ENCODE results near the gene SFSWAP. TPM values are rescaled to one million over a fixed set of nuclear protein-coding genes. Genes with fewer than 3 reads are reported as not detected.
"Not testable (repeated sequence)": the region's sequence is repeated elsewhere in the genome, so short reads cannot be mapped to it uniquely, and the experiment has no call there.

Gene SFSWAP
- total and polyA plus RNA-seq, 4 donors: 6.1 to 21.6 (median 10.1) TPM

GRCh38 chr12:131681257-131681620, 29.7 kb upstream of the SFSWAP start:
- no peak for DNase-seq (ENCODE audit: low spot score)
- Histone ChIP-seq H3K36me3 (ENCODE audit: control insufficient read depth in 4 of 4, insufficient read depth in 3 of 4, low read depth in 1 of 4, low read length in 3 of 4) (no peaks in the 10 kb centered on the region), H3K4me3 (ENCODE audit: low read depth in 1 of 3, low read length in 3 of 3) (no peak overlapping the region), H3K4me1 (ENCODE audit: control insufficient read depth in 4 of 4, insufficient read depth in 4 of 4, low read length in 3 of 4) (no peaks in the 10 kb centered on the region), H3K27ac (ENCODE audit: low read depth in 1 of 2, low read length in 2 of 2) (no peak overlapping the region), H3K9me3 (ENCODE audit: control insufficient read depth in 4 of 4, low read length in 3 of 4) (peaks cover 0 to 2% (median 0%) of the 10 kb centered on the region in 4 donors), H3K27me3 (ENCODE audit: control insufficient read depth in 4 of 4, insufficient read depth in 4 of 4, low read length in 3 of 4) (no peaks in the 10 kb centered on the region), H3K9ac (ENCODE audit: low read depth in 1 of 2, low read length in 2 of 2) (no peak overlapping the region)
- TF ChIP-seq RXRA (IDR thresholded peaks at IDR 0.05) (no peak), REST (IDR thresholded peaks at IDR 0.05) (no peak), YY1 (IDR thresholded peaks at IDR 0.05) (no peak), GABPA (IDR thresholded peaks at IDR 0.05 in 1 of 2, conservative IDR thresholded peaks at IDR 0.05 in 1 of 2) (no peak), MAX (IDR thresholded peaks at IDR 0.05) (no peak), RAD21 (IDR thresholded peaks at IDR 0.05) (no peak), FOXA1 (IDR thresholded peaks at IDR 0.05) (no peak), TAF1 (conservative IDR thresholded peaks at IDR 0.05) (no peak), JUND (IDR thresholded peaks at IDR 0.05) (no peak)
- WGBS: 79% methylated on average over 5 of the region's 5 CpGs

GRCh38 chr12:131681746-131682509, 29.0 kb upstream of the SFSWAP start:
- H3K4me1 ChIP-seq (ENCODE audit: control insufficient read depth in 4 of 4, insufficient read depth in 4 of 4, low read length in 3 of 4); H3K9me3 ChIP-seq (ENCODE audit: control insufficient read depth in 4 of 4, low read length in 3 of 4); H3K27me3 ChIP-seq (ENCODE audit: control insufficient read depth in 4 of 4, insufficient read depth in 4 of 4, low read length in 3 of 4); H3K9ac ChIP-seq (ENCODE audit: low read depth in 1 of 2, low read length in 2 of 2); H3K36me3 ChIP-seq (ENCODE audit: control insufficient read depth in 4 of 4, insufficient read depth in 3 of 4, low read depth in 1 of 4, low read length in 3 of 4); H3K4me3 ChIP-seq (ENCODE audit: low read depth in 1 of 3, low read length in 3 of 3); H3K27ac ChIP-seq (ENCODE audit: low read depth in 1 of 2, low read length in 2 of 2): not testable (repeated sequence)
- DNase-seq (ENCODE audit: low spot score): peak; percentile 60
- WGBS: 33% methylated on average over 25 of the region's 25 CpGs

GRCh38 chr12:131682510-131682895, 28.4 kb upstream of the SFSWAP start:
- H3K9me3 ChIP-seq (ENCODE audit: control insufficient read depth in 4 of 4, low read length in 3 of 4): peaks cover 0 to 2% (median 0%) of the 10 kb centered on the region in 4 donors
- no peak overlapping the region for H3K4me3 ChIP-seq (ENCODE audit: low read depth in 1 of 3, low read length in 3 of 3)
- no peak overlapping the region for H3K27ac ChIP-seq (ENCODE audit: low read depth in 1 of 2, low read length in 2 of 2)
- H3K9ac ChIP-seq (ENCODE audit: low read depth in 1 of 2, low read length in 2 of 2): no peak overlapping the region
- H3K27me3 ChIP-seq (ENCODE audit: control insufficient read depth in 4 of 4, insufficient read depth in 4 of 4, low read length in 3 of 4): no peaks in the 10 kb centered on the region
- no peaks in the 10 kb centered on the region for H3K36me3 ChIP-seq (ENCODE audit: control insufficient read depth in 4 of 4, insufficient read depth in 3 of 4, low read depth in 1 of 4, low read length in 3 of 4)
- 34% methylated on average over 10 of the region's 10 CpGs for WGBS
- DNase-seq (ENCODE audit: low spot score): no peak
- no peaks in the 10 kb centered on the region for H3K4me1 ChIP-seq (ENCODE audit: control insufficient read depth in 4 of 4, insufficient read depth in 4 of 4, low read length in 3 of 4)
- TF ChIP-seq SP1 (IDR thresholded peaks at IDR 0.05) (no peak), CTCF (IDR thresholded peaks at IDR 0.05; ENCODE audit: low read depth, low read length, missing input control) (no peak), FOXA1 (IDR thresholded peaks at IDR 0.05) (no peak), GABPA (IDR thresholded peaks at IDR 0.05 in 1 of 2, conservative IDR thresholded peaks at IDR 0.05 in 1 of 2) (no peak), FOXA2 (IDR thresholded peaks at IDR 0.05) (no peak), NR2F2 (IDR thresholded peaks at IDR 0.05) (no peak), RAD21 (IDR thresholded peaks at IDR 0.05) (no peak), MAX (IDR thresholded peaks at IDR 0.05) (no peak), HNF4G (IDR thresholded peaks at IDR 0.05) (no peak), EGR1 (IDR thresholded peaks at IDR 0.05; ENCODE audit: low read depth in 2 of 2) (no peak), REST (IDR thresholded peaks at IDR 0.05) (no peak), ZBTB33 (IDR thresholded peaks at IDR 0.05) (no peak), YY1 (IDR thresholded peaks at IDR 0.05) (no peak)
